SK-N-SH (cell line): Measurements from ENCODE around the gene NEURL1. TPM values are rescaled to one million over a fixed set of nuclear protein-coding genes. Genes with fewer than 3 reads are reported as not detected.

ENCODE experiments used
- CTCF ChIA-PET: fragments of 300-600, 350-600 bp; formaldehyde crosslinking; extraction: SDS; loops from one replicate; lab custom pipeline; 2021; lab: Yijun Ruan, JAX
- POLR2A ChIA-PET: fragments of 350-600 bp; sonication (Branson Sonifier 250); formaldehyde crosslinking; extraction: SDS; loops from one replicate; lab custom pipeline; 2020; ENCODE audit warnings: antibody characterized with exemption, inconsistent platforms; lab: Yijun Ruan, JAX
- DNase-seq: peaks from one replicate; pipeline ENCODE4 v3.0.0; 2012
- H2AFZ ChIP-seq: fragments of 200-600 bp; sonication (generic); 2 replicates; pipeline ENCODE4 v1.8.1; 2016; ENCODE audit warnings: antibody characterized with exemption, mild to moderate bottlenecking, low read depth
- H3F3A ChIP-seq: fragments of 200-600 bp; sonication (generic); replicated peaks from 2 replicates; pipeline ENCODE3; 2016; ENCODE audit warnings: antibody characterized with exemption, mild to moderate bottlenecking; ENCODE audit not compliant: insufficient read depth
- H3K27ac ChIP-seq, 2 experiments: fragments of 200-500 bp in 1 of 2; fragments of 200-600 bp in 1 of 2; sonication (Bioruptor generic) in 1 of 2; sonication (generic), shearing (Covaris generic) in 1 of 2; 2 replicates each; pipeline versions ENCODE4 v1.5.1 to v1.6.1; 2014 to 2016; ENCODE audit warnings: low read depth in 2 of 2, inconsistent platforms in 1 of 2, low read length in 1 of 2, mild to moderate bottlenecking in 1 of 2, mixed read lengths in 1 of 2
- H3K27me3 ChIP-seq: fragments of 200-600 bp; sonication (generic), shearing (Covaris generic); 2 replicates; pipeline ENCODE4 v1.6.1; 2016; ENCODE audit warnings: mixed run types; ENCODE audit not compliant: insufficient read depth
- H3K36me3 ChIP-seq, 2 experiments: fragments of 200-500 bp in 1 of 2; fragments of 200-600 bp in 1 of 2; sonication (Bioruptor generic) in 1 of 2; sonication (generic) in 1 of 2; replicated peaks in 1 of 2; 2 replicates each; pipeline versions ENCODE3 to v1.5.1; 2014 to 2016; ENCODE audit warnings: low read length in 1 of 2, mild to moderate bottlenecking in 1 of 2; ENCODE audit not compliant: insufficient read depth in 2 of 2, control insufficient read depth in 1 of 2
- H3K4me1 ChIP-seq, 2 experiments: fragments of 200-500 bp in 1 of 2; fragments of 200-600 bp in 1 of 2; sonication (Bioruptor generic) in 1 of 2; sonication (generic), shearing (Covaris generic) in 1 of 2; 2 replicates each; pipeline versions ENCODE4 v1.5.1 to v1.6.1; 2014 to 2016; ENCODE audit warnings: low read depth in 1 of 2, low read length in 1 of 2, mixed run types in 1 of 2; ENCODE audit not compliant: insufficient read depth in 2 of 2, control insufficient read depth in 1 of 2
- H3K4me2 ChIP-seq: fragments of 200-600 bp; sonication (generic), shearing (Covaris generic); 2 replicates; pipeline ENCODE4 v1.6.1; 2017; ENCODE audit warnings: mixed run types
- H3K4me3 ChIP-seq, 2 experiments: fragments of 200-500 bp in 1 of 2; fragments of 200-600 bp in 1 of 2; sonication (Bioruptor generic) in 1 of 2; sonication (generic), shearing (Covaris generic) in 1 of 2; 2 replicates each; pipeline versions ENCODE4 v1.5.1 to v1.8.1; 2014 to 2016; ENCODE audit warnings: low read depth in 2 of 2, inconsistent platforms in 1 of 2, low read length in 1 of 2, mild to moderate bottlenecking in 1 of 2, mixed read lengths in 1 of 2, moderate library complexity in 1 of 2
- H3K79me2 ChIP-seq: fragments of 200-600 bp; sonication (generic); 2 replicates; pipeline ENCODE4 v1.8.1; 2017; ENCODE audit warnings: mild to moderate bottlenecking; ENCODE audit not compliant: insufficient read depth
- H3K9ac ChIP-seq: fragments of 200-600 bp; sonication (generic); 2 replicates; pipeline ENCODE4 v1.6.1; 2017; ENCODE audit warnings: mixed run types
- H3K9me2 ChIP-seq: fragments of 200-600 bp; sonication (generic); 2 replicates; pipeline ENCODE4 v1.6.1; 2017; ENCODE audit warnings: mixed run types
- H3K9me3 ChIP-seq: fragments of 200-600 bp; sonication (generic); 2 replicates; pipeline ENCODE4 v1.6.1; 2017; ENCODE audit warnings: mixed run types, mild to moderate bottlenecking, moderate library complexity
- H4K20me1 ChIP-seq: fragments of 200-600 bp; sonication (generic); 2 replicates; pipeline ENCODE4 v1.6.1; 2017; ENCODE audit warnings: mild to moderate bottlenecking, mixed run types; ENCODE audit not compliant: insufficient read depth
- EP300 ChIP-seq, 2 experiments: IDR thresholded peaks; 2 replicates each; pipeline versions ENCODE4 v1.4.0 to v1.6.1; 2012; ENCODE audit warnings: borderline replicate concordance in 1 of 2, low read depth in 1 of 2, low read length in 1 of 2
- EZH2phosphoT487 ChIP-seq: fragments of 200-600 bp; sonication (generic); IDR thresholded peaks from 2 replicates; pipeline ENCODE4 v1.6.1; 2017; ENCODE audit warnings: low read depth, mixed run types, mild to moderate bottlenecking, antibody characterized with exemption, moderate library complexity, borderline replicate concordance
- FOXJ3 ChIP-seq: sonication (generic); formaldehyde crosslinking; IDR thresholded peaks from 2 replicates; pipeline ENCODE4 v1.5.1; 2020; ENCODE audit warnings: mild to moderate bottlenecking, missing genetic modification reagents
- IRF3 ChIP-seq: fragments of 150-350 bp; IDR thresholded peaks from 2 replicates; pipeline ENCODE4 v1.6.1; 2016; ENCODE audit warnings: mild to moderate bottlenecking, low read depth, low read length
- MAX ChIP-seq: IDR thresholded peaks from 2 replicates; pipeline ENCODE4 v1.4.0; 2012; ENCODE audit warnings: low read depth
- MEF2A ChIP-seq: IDR thresholded peaks from 2 replicates; pipeline ENCODE4 v1.4.0; 2012; ENCODE audit warnings: low read depth, borderline replicate concordance
- PBX3 ChIP-seq: IDR thresholded peaks from 2 replicates; pipeline ENCODE4; 2012
- RCOR1 ChIP-seq: fragments of 150-350 bp; IDR thresholded peaks from 2 replicates; pipeline ENCODE4 v1.6.1; 2017; ENCODE audit warnings: antibody characterized with exemption, low read length
- RFX5 ChIP-seq: IDR thresholded peaks from 2 replicates; pipeline ENCODE4 v1.6.1; 2012; ENCODE audit warnings: mild to moderate bottlenecking, improper control_type of control experiment, low read length
- SIN3A ChIP-seq: IDR thresholded peaks from 2 replicates; pipeline ENCODE4 v1.6.1; 2012; ENCODE audit warnings: low read depth, mild to moderate bottlenecking, low read length, moderate library complexity, borderline replicate concordance
- SMC3 ChIP-seq: IDR thresholded peaks from 2 replicates; pipeline ENCODE4 v1.6.1; 2012; ENCODE audit warnings: low read depth, low read length, improper control_type of control experiment
- TCF12 ChIP-seq: IDR thresholded peaks from 2 replicates; pipeline ENCODE4 v1.4.0; 2012
- USF2 ChIP-seq: fragments of 150-350 bp; IDR thresholded peaks from 2 replicates; pipeline ENCODE4 v1.6.1; 2017; ENCODE audit warnings: antibody characterized with exemption, low read length, low read depth, borderline replicate concordance
- WGBS: methylation state at CpG from one replicate; pipeline ENCODE4 v1.1.6; 2017; ENCODE audit warnings: low lambda C conversion rate; 5-methylcytosine and 5-hydroxymethylcytosine counted together
- polyA plus RNA-seq, 3 experiments: library from polyadenylated mRNA; depleted of rRNA; stranded (reverse); fragments of >200 nt; gene quantifications; 2 replicates each; pipeline ENCODE4 v1.2.3, GENCODE V29; 2012

The NEURL1 gene
- polyA plus RNA-seq, 1 of the 3 experiments (the other 2 are of a cell fraction): 0.05 TPM

GRCh38 chr10:103555712-103556111 lies 62.2 kb downstream of the NEURL1 start:
- ChIA-PET CTCF (interaction anchor here (1.7 to 1.8 kb wide), 3 partner anchors 8 to 37 kb away, joined by 5 to 9 read pairs (median 8); no protein-coding TSS in a partner anchor), POLR2A (no interaction called here)
- peaks cover 9% of the 10 kb centered on the region; the same call in 1 of the 2 replicates for H3K27me3 ChIP-seq
- no peaks in the 10 kb centered on the region for H3F3A ChIP-seq
- H3K4me3 ChIP-seq: peak overlapping the region; percentile 41 to 44; a peak in 3 of 4 replicates
- H3K9me3 ChIP-seq: no peaks in the 10 kb centered on the region
- H3K4me1 ChIP-seq: peaks cover 0 to 50% of the 10 kb centered on the region in 2 experiments; a peak in 1 of 4 replicates
- 62% methylated on average over 7 of the region's 11 CpGs for WGBS
- no peaks in the 10 kb centered on the region for H3K36me3 ChIP-seq
- TF ChIP-seq MEF2A (no peak), SIN3A (no peak), SMC3 (no peak), TCF12 (no peak), EP300 (IDR thresholded peaks at IDR 0.05; ENCODE audit: borderline replicate concordance in 1 of 2, low read depth in 1 of 2, low read length in 1 of 2) (no peak), PBX3 (no peak), RCOR1 (no peak), RFX5 (no peak), FOXJ3 (CRISPR knock-in tag) (no peak), USF2 (no peak), IRF3 (no peak), MAX (no peak), EZH2phosphoT487 (no peak)
- H4K20me1 ChIP-seq: no peaks in the 10 kb centered on the region
- H3K4me2 ChIP-seq: peak overlapping the region; percentile 71
- no peak overlapping the region for H3K9ac ChIP-seq
- no peaks in the 10 kb centered on the region for H3K9me2 ChIP-seq
- H3K27ac ChIP-seq: no peak overlapping the region
- H2AFZ ChIP-seq: no peak overlapping the region
- DNase-seq: no peak
- no peaks in the 10 kb centered on the region for H3K79me2 ChIP-seq
